Adipose tissue (tissue), 3 donors: Measurements from ENCODE around the gene CHKB. TPM values are rescaled to one million over a fixed set of nuclear protein-coding genes. Genes with fewer than 3 reads are reported as not detected.

Source experiments
- polyA plus RNA-seq, 3 donors: library from polyadenylated mRNA; stranded (reverse); fragments of 200-250 nt; gene quantifications; one replicate each; pipeline ENCODE4 v1.2.3, GENCODE V29; 2013
- donor health status: healthy with polysubstance abuse.
- donor health status: Bipolar disorder and iron deficiency.
- donor health status: healthy.

Gene CHKB
- polyA plus RNA-seq, 3 donors = 39.2 to 137 (median 65.2) TPM

Other genes with a start within 250 kb of the CHKB start
- 10 to 100 TPM; 25.1 to 41.1 (median 36.9) TPM for gene PPP6R2, start 239.5 kb downstream of the CHKB start, polyA plus RNA-seq
- 10 to 100 TPM; 36.5 to 41.9 (median 41.8) TPM for gene SBF1, start 107.8 kb downstream of the CHKB start, polyA plus RNA-seq
- gene ADM2, start 101.3 kb downstream of the CHKB start, polyA plus RNA-seq = 1 to 10 TPM in 1 of 3 donors, under 1 TPM in 1, not detected in 1; 0.31 to 6.1 TPM
- gene MIOX, start 96.0 kb downstream of the CHKB start, polyA plus RNA-seq = under 1 TPM in 1 of 3 donors, not detected in 2; 0.38 TPM
- 10 to 100 TPM; 49.6 to 95.8 (median 64.7) TPM for gene LMF2, start 75.1 kb downstream of the CHKB start, polyA plus RNA-seq
- gene NCAPH2, start 74.6 kb downstream of the CHKB start, polyA plus RNA-seq = 10 to 100 TPM; 23.6 to 35.0 (median 31.3) TPM
- gene SCO2, start 57.3 kb downstream of the CHKB start, polyA plus RNA-seq = 1 to 10 TPM; 2.2 to 8.8 (median 2.3) TPM
- gene TYMP, start 52.8 kb downstream of the CHKB start, polyA plus RNA-seq = 100 to 1,000 TPM in 1 of 3 donors, 10 to 100 TPM in 2; 49.1 to 162 (median 75.1) TPM
- under 1 TPM; 0.11 to 0.23 (median 0.21) TPM for gene KLHDC7B, start 37.0 kb downstream of the CHKB start, polyA plus RNA-seq
- gene SYCE3, start 19.9 kb downstream of the CHKB start, polyA plus RNA-seq = not detected
- 10 to 100 TPM; 13.4 to 30.4 (median 13.5) TPM for gene CPT1B, start 4.4 kb downstream of the CHKB start, polyA plus RNA-seq
- gene MAPK8IP2, start 17.9 kb upstream of the CHKB start, polyA plus RNA-seq = 1 to 10 TPM in 2 of 3 donors, under 1 TPM in 1; 0.67 to 2.7 (median 2.0) TPM
- gene ARSA, start 45.3 kb upstream of the CHKB start, polyA plus RNA-seq = 10 to 100 TPM; 24.9 to 56.2 (median 44.1) TPM
- 10 to 100 TPM in 2 of 3 donors, 1 to 10 TPM in 1; 6.3 to 80.5 (median 33.1) TPM for gene SHANK3, start 90.0 kb upstream of the CHKB start, polyA plus RNA-seq
- gene ACR, start 155.4 kb upstream of the CHKB start, polyA plus RNA-seq = 1 to 10 TPM in 2 of 3 donors, under 1 TPM in 1; 0.25 to 3.6 (median 1.1) TPM
- gene RABL2B, start 200.8 kb upstream of the CHKB start, polyA plus RNA-seq = 10 to 100 TPM; 11.7 to 18.1 (median 16.7) TPM